Myometrial cell (primary cell): ENCODE data around the gene BAAT. TPM values are rescaled to one million over a fixed set of nuclear protein-coding genes. Genes with fewer than 3 reads are reported as not detected.

Experiments used
- total RNA-seq: library from RNA; depleted of rRNA; stranded (reverse); fragments of >200 nt; gene quantifications from 2 replicates; pipeline ENCODE4 v1.2.3, GENCODE V29; 2015

BAAT gene
- total RNA-seq: not detected in 2 replicates

DNA sequence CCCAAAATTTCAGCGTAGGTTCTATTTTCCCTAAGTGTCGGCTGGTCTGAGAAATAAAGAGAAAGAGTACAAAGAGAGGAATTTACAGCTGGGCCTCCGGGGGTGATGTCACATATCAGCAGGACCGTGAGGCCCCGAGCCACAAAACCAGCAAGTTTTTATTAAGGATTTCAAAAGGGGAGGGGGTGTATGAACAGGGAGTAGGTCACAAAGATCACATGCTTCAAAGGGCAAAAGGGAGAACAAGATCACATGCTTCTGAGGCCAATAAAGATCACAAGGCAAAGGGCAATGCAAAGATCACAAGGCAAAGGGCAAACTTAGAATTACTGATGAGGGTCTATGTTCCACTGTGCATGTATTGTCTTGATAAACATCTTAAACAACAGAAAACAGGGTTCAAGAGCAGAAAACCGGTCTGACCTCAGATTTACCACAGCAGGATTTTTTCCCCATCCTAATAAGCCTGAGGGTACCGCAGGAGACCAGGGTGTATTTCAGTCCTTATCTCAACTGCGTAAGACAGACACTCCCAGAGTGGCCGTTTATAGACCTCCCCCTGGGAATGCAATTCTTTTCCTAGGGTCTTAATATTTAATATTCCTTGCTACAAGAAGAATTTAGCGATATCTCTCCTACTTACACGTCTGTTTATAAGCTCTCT lies at the start of gene BAAT:
Gene BAAT, minus strand, starts transcription at position 134 of the 664 bp plus-strand sequence. CDS start 13,602 bp downstream, outside the sequence.

GRCh38 chr9:101398068-101398929 lies 13.5 kb upstream of the BAAT start, which contains the start of the genes MRPL50 and ZNF189:
TSS of gene MRPL50 (minus strand) at chr9:101398618. CDS start at chr9:101398592, 26 bp downstream.
TSS of gene ZNF189 (plus strand) at chr9:101398851. CDS start at chr9:101399157, 306 bp downstream.

Other genes starting within 250 kb of the BAAT start
- 9.4 and 10.7 TPM in 2 replicates for gene MRPL50, start 13.6 kb upstream of the BAAT start, total RNA-seq
- 8.9 and 10.5 TPM in 2 replicates for gene ZNF189, start 13.8 kb upstream of the BAAT start, total RNA-seq
- not detected in 2 replicates for gene ALDOB, start 50.8 kb upstream of the BAAT start, total RNA-seq
- gene RNF20, start 148.8 kb upstream of the BAAT start, total RNA-seq: 14.1 and 18.3 TPM in 2 replicates
- not detected in 2 replicates for gene PPP3R2, start 210.0 kb upstream of the BAAT start, total RNA-seq